ENCODE data around the gene SYT14.

SYT14 gene

DNA sequence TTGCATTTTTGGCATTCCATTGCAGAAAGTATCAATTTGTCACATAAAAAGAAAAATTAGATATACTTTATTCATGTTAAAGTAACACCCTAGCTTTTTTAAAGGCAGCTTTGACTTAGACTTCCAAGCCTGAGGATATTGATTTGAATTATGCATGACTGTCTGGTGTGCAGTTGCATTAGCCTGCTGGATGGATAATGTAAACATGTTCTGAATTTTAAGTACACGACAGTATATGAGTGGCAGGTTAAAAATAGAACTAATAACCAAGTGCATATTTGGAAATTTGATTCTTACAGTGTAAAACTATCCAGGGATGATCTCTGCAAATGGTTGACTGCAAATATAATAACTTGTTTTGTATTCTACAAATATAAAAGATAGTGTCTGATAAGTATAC lies 124.0 kb downstream of the SYT14 start:
- no peak overlapping the region for H3K4me3 ChIP-seq (ENCODE audit: low read depth, low read length)
- TF ChIP-seq, protein P1, sequence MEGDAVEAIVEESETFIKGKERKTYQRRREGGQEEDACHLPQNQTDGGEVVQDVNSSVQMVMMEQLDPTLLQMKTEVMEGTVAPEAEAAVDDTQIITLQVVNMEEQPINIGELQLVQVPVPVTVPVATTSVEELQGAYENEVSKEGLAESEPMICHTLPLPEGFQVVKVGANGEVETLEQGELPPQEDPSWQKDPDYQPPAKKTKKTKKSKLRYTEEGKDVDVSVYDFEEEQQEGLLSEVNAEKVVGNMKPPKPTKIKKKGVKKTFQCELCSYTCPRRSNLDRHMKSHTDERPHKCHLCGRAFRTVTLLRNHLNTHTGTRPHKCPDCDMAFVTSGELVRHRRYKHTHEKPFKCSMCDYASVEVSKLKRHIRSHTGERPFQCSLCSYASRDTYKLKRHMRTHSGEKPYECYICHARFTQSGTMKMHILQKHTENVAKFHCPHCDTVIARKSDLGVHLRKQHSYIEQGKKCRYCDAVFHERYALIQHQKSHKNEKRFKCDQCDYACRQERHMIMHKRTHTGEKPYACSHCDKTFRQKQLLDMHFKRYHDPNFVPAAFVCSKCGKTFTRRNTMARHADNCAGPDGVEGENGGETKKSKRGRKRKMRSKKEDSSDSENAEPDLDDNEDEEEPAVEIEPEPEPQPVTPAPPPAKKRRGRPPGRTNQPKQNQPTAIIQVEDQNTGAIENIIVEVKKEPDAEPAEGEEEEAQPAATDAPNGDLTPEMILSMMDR (IDR thresholded peaks at IDR 0.05; ENCODE audit: low read depth, low read length), result no peak

DNA sequence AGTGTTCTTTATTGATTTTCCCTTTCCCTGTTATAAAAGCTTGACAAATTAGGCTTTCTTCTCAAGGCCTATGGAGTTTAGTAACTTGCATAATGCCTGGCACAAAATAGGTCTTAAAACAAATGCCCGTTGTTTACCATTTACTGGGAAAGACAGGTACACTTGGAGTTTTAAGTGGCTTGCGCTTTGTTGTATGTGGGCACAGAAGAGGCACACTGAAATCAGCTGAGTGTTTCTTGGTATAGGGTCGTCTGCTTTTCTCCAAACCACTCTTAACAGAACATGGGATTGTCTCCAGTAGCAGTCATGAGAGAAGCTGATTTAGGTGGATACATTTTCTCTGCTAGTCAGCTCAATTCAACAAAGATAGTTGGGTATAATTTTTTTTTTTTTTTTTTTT lies 132.5 kb downstream of the SYT14 start:
- H3K4me3 ChIP-seq (ENCODE audit: low read depth, low read length), result no peak overlapping the region
- TF ChIP-seq, protein P1 (IDR thresholded peaks at IDR 0.05; ENCODE audit: low read depth, low read length), result no peak

DNA sequence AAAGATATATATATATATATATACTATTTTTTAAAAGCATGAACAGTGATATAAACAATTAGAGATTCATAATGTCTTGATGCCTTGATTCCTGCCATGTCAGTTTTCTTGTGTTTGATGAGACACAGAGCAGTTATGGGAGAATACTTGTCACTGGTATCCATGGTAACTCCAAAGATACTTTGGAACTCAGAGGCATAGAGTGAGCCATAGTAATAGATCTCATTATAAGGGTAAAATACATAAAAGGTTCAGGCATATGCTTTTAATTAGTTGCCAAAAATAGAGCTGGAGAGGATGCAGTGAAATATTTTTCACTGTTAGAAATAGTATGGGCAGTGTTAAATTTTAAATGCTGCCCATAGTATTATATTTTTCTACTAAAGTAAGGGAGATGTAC lies 134.1 kb downstream of the SYT14 start:
- no peak overlapping the region for H3K4me3 ChIP-seq (ENCODE audit: low read depth, low read length)
- TF ChIP-seq, protein P1 (IDR thresholded peaks at IDR 0.05; ENCODE audit: low read depth, low read length), result no peak

DNA sequence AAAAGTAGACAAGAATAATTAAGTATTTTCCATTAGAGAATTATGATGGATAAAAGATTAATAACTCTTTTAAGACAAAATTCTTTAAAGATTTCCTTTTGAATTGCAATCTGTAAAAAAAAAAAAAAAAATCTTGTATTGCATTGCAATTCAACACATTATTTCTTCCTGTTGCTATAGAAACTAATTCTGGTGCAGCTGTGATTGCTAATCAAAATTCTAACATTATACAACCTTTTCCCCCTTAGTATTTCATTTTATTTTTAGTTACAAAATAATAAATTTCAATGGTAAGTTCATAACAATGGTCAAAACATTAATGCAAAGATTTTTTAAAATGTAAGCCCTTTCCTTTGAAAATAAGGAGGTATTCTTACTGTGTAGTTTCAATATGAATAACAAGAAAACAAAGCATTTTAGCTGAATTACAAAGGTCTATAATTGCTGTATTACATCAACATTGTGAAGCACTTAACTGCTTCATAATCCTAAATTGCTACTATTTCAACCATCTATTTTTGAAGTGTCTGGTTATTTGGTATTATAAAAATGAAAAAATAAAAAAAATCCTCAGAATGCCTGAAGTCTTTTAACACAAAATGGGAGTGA lies 135.0 kb downstream of the SYT14 start:
- TF ChIP-seq, protein P1 (IDR thresholded peaks at IDR 0.05; ENCODE audit: low read depth, low read length), result no peak
- no peak overlapping the region for H3K4me3 ChIP-seq (ENCODE audit: low read depth, low read length)

DNA sequence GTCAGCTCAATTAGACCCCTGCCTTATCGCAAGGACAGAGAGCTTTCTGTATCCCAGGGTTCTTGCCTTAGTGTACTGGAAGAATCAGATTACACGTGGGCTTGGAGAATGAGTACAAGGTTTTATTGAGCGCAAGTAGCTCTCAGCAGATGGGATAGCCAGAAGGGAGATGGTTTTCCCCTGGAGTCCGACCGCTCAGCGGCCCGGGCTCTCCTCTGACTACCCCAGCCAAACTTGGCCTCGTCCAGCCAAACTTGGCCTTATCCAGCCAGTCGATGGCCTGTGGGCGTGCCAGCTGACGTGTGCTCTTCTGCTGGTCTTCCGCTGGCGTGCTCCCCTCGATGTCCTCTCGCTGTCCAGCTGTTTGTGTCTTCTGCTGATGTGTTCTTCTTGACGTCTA lies 136.9 kb downstream of the SYT14 start:
- TF ChIP-seq, protein P1 (IDR thresholded peaks at IDR 0.05; ENCODE audit: low read depth, low read length), result no peak
- no peak overlapping the region for H3K4me3 ChIP-seq (ENCODE audit: low read depth, low read length)

DNA sequence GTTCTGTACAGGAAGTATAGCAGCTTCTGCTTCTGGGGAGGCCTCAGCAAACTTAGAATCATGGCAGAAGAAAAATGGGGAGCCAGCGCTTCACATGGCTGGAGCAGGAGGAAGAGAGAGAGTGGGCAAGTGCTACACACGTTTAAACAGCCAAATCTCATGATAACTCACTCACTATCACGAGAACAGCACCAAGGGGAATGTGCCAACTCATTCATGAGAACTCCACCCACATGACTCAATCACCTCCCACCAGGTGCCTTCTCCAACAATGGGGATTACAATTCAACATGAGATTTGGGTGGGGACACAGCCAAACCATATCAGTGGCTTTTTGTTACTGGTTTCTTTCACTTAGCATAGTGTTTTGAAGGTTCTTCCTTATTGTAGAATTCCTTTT lies 138.6 kb downstream of the SYT14 start:
- no peak overlapping the region for H3K4me3 ChIP-seq (ENCODE audit: low read depth, low read length)
- TF ChIP-seq, protein P1 (IDR thresholded peaks at IDR 0.05; ENCODE audit: low read depth, low read length), result no peak

DNA sequence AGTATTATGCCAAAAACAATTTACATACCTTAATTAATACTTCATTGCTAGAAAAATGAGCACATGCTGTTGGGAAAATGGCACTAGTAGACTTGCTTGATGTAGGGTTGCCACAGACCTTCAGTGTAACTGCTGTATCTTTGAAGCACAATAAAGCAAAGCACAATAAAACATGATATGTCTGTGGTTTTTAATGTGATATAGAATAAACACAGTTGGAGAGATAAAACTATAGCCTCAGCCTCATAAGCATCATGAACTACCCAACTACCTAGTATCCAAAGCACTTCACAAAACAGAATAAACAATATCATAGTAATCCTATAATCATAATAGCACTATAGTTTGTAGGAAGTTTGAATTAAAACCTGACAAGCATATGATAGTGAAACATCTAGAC lies 143.5 kb downstream of the SYT14 start:
- H3K4me3 ChIP-seq (ENCODE audit: low read depth, low read length), result no peak overlapping the region
- TF ChIP-seq, protein P1 (IDR thresholded peaks at IDR 0.05; ENCODE audit: low read depth, low read length), result no peak

All from WI38 (cell line).